SK-N-DZ (cell line): Measurements from ENCODE around the gene PDLIM1.
"Not testable (repeated sequence)": the region's sequence is repeated elsewhere in the genome, so short reads cannot be mapped to it uniquely, and the experiment has no call there.

Experiments
- DNase-seq: peaks from one replicate; pipeline ENCODE4 v3.0.0-alpha.2; 2015; ENCODE audit warnings: low spot score

The PDLIM1 gene

DNA sequence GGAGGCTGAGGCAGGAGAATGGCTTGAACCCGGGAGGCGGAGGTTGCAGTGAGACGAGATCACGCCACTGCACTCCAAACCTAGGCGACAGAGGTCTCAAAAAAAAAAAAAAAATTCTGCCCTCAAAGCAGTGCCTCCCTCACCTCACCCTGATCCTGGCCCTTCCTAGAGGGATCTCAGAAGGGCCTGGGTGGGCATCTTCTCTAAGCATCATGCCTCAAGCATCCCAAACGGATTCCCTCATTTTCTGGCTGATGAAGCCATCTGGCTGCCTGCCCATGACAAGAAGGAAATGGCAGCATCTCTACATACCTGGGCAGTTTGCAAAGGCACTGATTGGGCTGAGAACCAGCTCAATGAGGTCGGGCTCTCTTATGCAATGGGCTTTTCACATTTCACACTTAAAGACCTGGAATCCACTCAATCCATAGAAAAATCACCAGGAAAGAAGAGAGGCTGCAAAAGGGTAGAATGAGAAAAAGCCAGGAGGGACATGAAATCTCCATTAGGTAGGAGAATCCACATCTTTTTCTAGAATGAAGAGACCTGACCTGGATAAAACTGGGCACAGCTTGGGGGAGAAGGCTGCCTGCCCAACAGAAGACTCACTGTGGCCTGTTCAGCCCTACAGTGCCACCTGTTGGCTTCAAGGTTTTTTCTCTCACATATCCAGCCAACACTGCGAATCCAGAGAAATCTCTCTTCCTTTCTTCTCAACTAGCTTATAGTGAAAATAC lies 48.1 kb downstream of the PDLIM1 start:
- peak; percentile 32 for DNase-seq

DNA sequence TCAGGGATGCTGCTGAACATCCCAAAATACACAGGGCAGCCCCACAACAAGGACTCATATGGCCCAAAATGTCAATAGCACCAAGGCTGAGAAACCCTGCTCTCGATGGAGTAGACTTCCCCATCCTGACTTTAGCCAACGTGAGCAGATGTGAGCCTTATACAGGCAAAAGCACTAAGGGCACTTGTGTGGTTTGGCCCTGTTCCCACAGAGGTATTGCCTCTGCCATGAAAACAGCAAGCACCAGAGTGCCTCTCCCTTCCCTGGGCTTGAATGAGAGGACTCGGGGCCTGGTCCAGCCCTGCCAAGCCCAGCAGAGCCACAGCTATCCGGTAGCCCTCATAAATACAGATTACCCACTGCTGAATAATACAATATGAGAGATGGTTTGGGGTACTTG lies 49.3 kb downstream of the PDLIM1 start:
- no peak for DNase-seq

DNA sequence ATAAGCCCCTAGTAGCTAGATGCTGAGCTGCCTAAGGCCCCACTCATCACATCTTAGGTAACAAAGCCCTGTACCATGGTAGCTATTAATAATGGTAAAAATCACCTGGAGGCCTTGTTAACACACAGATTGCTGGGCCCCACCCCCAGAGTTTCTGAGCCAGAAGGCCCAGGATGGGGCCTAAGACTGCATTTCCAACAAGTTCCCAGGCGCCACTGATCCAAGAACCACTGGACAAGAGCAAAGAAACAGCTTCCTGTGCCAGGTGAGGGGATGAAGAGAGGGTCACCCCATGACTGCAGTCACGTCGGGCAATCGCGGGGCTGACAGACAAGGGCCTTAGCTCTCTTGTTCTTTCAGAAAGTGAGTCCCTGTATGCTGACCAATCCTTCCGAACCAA lies 50.0 kb downstream of the PDLIM1 start:
- DNase-seq = no peak

DNA sequence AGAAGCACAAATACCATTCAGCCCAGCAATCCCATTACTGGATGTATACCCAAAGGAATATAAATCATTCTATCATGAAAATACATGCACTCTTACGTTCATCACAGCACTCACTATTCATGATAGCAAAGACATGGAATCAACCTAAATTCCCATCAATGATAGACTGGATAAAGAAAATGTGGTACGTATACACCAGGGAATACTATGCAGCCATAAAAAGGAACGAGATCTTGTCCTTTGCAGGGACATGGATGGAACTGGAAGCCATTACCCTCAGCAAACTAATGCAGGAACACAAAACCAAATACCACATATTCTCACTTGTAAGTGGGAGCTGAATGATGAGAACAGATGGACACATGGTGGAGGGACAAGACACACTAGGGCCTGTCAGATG lies 50.7 kb downstream of the PDLIM1 start:
- not testable (repeated sequence) for DNase-seq

DNA sequence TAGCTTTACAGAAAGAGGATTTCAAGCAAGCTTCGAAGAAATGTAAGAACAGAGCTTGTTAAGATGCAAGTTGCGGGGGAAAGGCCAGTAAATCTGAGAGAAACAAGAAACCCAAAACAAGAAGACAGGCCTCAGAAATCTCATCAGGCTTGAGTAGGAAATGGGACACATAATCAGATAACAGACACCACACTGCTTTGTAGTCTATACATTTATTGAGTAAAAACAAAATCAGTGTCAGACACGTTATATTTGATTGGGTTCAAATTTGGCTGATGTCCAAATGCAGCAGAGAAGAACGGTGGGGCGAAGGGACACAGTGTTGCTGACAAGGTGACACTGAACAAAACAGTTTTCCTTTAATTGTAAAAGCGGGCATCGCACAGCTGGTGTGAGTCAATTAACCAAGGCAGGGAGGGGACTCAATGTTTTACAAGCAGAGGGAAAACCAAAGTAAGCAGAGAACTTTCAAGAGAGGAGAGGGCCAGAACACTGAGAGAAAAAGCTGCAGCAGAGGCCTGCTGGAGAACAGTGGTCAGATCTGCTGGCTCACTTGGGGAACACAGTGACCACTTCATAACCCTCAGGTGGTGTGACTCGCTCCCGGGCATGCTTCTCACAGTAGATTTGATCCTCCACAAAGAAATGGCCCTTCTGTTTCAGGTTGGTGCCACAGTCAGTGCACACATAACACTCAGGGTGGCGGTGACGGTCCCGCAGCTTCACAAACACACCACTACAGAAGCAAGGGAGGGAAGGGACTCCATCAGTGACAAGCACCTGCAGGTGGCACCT lies 53.2 kb downstream of the PDLIM1 start:
- peak; percentile 13 for DNase-seq

DNA sequence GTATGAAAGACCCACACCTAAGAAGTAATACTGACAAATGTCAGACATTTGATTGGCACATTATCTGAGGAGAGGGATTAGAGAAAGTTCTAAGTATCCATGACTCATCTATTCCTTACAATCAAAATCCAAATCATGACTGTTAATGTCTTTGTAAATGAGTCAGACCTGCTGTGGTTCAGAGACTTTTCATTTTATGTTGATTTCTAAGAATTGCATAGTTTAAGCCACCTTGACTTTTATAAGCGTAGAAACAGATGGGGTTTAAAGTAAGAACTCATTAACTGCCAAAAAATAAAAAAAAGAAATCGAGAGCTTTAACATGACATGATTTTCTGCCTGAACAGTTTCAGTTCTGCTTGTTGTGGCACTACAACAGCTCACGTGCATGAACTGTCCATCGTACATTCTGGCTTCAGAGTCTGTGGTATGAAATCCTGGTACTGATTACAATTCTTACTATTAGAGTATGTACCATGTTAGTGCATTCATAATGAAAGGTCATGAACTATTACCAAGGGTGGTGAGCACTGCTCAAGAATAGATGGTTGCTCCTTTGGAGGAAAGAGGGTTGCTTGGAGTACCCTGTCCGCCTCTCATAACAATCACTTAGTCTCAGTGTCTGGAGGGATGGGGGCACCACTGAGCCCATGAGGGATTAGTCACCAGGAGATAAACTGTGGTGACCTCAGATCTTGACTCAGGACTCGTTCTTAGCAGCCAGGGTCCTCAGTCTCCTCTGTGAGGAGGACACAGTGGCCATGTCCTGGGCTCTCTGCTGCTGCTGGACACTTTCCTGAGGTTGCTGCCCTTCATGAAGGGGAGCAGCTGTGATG lies 54.5 kb downstream of the PDLIM1 start:
- DNase-seq = no peak

DNA sequence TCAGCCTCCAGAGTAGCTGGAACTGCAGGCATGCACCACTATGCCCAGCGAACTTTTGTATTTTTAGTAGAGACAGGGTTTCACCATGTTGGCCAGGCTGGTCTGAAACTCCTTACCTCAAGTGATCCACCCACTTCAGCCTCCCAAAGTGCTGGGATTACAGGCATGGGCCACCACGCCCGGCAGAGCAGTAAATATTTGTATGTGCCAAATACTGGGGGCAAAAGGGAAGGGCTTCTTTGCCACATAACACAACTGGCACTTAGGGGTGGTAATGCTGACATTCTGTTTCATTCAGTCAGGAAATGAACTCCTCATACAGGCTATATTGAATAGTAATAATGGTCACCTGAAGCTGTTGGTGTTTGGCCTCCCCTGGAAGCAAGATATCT lies 55.1 kb downstream of the PDLIM1 start:
- DNase-seq = no peak

DNA sequence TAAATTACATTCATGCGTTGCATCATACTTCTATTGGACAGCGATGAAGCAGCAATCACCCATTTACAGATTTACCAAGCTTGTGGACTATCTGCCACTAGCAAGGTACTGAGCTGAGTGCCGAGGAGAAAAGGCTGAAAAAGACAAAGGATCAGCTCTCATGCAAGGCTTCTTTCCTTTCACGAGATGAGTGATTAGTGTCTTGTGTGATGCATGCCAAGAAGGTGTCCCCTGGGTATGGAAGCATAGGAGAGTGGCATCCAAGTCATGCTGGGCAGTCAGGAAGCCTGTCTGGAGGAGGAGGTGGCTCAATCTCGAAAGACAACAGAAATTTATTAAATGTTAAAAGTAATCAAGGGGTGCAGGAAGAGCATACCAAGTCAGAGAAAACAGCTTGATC lies 55.9 kb downstream of the PDLIM1 start:
- no peak for DNase-seq

DNA sequence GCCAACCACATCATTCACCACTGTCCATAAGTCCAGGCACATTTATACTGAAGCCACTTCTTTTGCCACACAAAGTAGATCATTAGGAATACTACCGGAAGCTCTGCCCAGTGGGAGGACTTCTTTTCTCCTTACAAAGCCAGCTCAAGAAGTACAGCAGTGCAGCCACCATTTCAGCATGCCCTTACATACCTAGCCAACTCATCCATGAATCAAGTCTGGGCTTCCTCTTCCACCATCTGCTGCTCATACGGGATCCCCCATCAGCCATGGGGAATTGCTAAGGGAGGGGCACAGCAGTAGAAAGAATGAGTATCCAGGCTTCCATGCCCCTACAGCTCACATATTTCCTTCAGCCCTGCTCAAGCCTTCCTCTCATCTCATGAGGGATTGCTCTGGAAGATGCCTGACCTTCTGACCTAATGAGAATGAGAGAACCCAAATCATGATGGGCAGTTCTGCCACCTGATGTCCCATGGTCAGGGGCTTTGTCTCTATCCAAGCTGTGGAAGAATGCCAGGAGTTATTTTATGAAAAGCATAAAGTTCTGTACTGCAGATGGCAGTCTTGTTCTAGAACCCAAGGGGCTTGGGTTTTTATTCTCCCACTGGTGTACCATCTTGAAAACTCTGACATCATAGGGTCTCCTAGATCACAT lies 57.3 kb downstream of the PDLIM1 start:
- no peak for DNase-seq

DNA sequence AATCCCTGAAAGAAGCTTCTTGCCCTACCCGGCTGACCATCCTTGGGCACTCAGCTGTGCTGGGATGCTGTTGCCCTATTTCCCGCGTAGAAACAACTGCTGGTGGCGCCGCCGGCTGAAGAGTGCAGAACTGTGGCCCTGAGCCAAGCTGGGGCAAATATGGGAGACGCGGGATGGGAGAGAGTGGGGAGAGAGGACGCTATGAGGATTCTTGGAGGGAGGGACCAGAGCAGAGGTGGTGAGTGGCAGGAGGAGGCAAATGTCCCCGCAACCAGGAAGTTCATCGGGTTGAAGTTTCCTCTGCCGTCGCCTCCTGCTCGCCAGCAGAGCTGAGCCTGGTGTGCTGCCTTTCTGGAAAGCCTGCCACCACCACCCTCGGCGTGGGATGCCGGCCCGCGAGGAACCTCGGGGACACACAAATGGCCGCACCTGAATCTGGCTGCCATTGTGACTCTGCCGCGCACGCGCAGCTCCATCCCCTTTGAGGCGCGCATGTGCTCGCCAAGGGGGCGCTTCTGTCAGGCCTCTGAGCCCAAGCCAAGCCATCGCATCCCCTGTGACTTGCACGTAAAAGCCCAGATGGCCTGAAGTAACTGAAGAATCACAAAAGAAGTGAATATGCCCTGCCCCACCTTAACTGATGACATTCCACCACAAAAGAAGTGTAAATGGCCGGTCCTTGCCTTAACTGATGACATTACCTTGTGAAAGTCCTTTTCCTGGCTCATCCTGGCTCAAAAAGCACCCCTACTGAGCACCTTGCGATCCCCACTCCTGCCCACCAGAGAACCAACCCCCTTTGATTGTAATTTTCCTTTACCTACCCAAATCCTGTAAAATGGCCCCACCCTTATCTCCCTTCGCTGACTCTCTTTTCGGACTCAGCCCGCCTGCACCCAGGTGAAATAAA lies 59.9 kb downstream of the PDLIM1 start:
- DNase-seq = not testable (repeated sequence)

DNA sequence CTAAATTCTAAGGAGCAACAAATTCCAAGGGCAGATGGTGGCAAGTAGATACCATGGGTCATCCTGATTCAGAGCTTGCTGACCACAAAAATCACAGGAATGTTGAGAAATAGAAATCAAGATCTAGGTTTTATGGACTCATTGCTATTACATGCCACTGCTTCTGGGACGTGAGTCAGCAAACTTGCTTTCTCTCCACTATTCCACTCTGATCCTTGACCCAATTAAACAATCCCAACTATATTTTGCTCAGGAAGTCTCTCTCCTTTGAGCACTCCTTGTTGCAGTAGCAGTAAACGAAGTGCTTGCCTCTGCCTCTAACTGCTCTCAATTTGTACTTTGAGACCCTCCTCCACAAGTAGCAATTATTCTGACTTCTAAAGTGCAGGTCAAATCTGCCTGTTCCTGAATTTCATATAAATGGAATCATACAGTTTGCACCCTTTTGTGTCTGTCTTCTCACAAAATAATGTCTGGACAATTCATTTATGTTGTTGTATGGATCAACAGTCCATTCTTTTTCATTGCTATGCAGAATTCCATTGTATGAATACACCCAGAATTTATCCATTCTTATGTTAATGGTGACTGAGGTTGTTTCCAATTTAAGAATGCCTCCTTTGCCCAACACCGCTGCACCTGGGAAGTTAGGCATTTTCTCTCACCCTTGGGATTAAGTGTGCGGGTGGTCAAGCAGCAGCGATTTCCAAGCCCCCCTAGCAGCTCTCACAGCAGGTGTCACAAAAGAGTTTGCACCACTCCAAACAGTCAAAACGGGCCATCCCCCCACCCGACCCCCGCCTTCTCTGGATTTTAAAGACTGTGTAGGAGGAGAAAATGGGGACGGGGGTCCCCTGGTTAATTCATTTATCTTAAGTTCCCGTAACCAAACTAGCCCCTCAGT lies 60.8 kb downstream of the PDLIM1 start:
- DNase-seq = no peak

DNA sequence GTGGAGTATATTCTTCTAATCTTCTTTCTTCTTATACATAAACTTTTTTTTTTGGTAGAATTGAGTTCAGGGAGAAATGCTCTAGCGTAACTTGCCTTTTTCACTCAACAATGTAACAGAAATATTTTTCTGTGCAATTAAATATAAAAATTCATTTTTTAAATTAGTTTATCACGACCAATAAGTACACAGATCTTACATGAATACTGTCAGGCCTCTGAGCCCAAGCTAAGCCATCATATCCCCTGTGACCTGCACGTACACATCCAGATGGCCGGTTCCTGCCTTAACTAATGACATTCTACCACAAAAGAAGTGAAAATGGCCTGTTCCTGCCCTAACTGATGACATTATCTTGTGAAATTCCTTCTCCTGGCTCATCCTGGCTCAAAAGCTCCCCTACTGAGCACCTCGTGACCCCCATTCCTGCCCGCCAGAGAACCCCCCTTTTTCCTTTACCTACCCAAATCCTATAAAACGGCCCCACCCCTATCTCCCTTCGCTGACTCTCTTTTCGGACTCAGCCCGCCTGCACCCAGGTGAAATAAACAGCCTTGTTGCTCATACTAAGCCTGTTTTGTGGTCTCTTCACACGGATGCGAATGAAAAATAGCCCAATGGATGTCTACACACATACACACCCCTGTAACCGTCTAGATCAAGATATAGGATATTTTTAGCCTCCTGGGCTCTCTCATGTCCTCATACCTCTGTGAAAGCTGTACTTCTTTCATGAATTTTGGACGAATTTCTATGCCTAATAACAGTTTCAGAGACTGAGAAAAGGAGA lies 61.7 kb downstream of the PDLIM1 start:
- not testable (repeated sequence) for DNase-seq

DNA sequence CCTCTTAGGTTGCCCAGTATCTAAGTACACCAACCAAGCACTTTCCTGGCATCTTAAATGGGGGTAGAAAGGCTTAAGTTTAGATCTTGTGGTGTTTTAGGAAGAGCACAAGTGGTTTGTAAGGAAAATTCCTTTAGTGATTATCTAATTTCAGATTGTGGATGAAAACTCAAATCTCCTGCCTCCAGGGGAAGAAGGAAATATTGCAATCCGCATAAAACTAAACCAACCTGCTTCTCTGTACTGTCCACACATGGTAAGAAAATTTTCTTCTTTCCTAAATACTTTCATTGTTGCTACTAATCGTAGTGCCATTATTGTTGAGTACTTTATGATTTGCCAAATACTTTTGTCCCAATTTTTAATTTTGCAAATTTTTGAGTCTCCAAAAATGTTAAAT lies 65.7 kb downstream of the PDLIM1 start:
- DNase-seq = no peak

DNA sequence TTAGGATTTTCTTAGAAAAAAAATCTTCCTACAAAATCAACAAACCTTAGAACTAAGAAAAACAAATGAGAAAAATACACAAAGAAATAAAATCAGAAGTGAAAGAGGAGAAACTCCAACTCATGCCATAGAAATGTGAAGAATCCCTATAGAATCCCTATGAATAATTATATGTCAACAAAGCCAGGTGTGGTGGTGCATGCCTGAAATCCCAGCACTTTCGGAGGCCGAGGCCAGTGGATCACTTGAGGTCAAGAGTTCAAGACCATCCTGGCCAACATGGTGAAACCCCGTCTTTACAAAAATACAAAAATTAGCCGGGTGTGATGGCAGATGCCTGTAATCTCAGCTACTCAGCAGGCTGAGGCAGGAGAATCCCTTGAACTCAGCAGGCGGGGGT lies 69.7 kb downstream of the PDLIM1 start:
- DNase-seq = no peak

DNA sequence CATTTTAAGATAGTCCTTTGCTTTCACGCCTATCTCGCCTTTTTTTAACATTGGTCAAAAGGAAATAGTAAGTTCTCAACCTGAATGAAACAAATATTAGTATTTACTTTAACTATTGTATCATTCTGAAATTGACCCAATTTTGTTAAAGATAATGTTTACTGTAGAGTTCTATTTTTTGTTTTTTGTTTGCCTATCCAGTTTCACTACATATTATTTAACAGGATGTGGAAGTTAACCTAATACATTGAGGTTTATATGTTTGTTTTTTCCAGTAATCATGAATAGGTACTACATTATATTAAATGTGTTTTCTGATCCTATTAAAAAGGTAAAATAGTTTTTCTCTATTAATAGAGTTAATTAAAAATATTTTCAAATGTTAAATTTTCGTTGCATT lies 70.3 kb downstream of the PDLIM1 start:
- DNase-seq = no peak

DNA sequence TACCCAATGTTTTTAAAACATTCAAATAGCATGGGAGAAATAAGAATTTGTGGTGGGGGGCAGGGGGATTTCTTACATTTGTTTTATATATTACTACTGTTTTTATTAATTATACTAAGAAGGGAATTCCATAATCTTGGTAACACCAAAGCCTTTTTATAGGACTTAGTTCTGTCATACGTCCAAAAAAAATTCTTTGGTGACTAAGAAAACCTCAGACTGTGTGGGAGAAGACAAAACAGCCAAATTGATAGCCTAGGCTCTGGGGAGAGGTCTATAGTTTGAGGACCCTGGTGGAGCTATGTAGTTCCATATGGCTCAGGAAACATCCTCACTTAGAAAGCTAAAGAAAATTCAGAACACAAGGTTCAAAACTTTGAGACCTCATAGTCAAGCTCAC lies 73.3 kb downstream of the PDLIM1 start:
- no peak for DNase-seq

DNA sequence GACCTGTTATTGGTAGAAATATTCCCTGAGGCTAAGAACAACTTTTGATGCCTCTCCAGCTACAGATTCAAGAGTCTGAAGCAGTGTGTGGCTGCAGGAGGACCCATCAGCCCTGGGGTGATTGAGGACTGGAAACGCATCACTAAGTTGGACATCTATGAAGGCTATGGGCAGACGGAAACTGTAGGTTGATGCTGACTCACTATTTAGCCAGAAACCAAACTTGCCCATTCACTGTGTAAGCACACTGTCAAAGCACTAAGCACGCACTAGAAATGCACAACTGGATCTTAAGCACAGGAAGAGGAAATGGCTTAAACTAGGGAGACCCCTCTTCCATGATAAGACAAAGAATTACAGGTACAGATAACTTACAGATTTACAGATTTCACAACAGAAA lies 76.0 kb downstream of the PDLIM1 start:
- DNase-seq = no peak

DNA sequence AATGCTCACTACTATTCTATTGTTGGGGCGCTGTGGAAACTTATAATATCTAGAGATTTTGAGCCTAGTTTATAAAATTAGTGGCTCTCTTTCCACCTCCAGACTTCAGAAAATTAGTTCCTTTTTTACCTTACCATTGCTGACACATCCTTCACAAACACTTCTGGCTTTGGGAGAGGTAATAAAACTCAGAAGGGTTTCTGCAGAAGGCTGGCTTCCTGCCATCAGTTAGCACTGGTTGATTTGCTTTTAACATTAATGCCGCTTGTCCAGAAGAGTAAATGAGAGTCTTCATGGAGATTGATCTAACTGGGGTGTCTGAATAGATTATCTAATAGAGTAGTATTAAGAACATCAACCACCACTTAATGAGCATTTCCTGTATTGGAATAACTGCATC lies 76.4 kb downstream of the PDLIM1 start:
- no peak for DNase-seq
